HepG2 (cell line): Measurements from ENCODE around the gene HOXA11. TPM values are rescaled to one million over a fixed set of nuclear protein-coding genes. Genes with fewer than 3 reads are reported as not detected.

ENCODE experiments used
- ATAD3A ChIP-seq: sonication (generic); formaldehyde crosslinking; IDR thresholded peaks from 2 replicates; pipeline ENCODE4 v1.4.0; 2020; ENCODE audit warnings: missing genetic modification reagents
- FOSL1 ChIP-seq: sonication (generic); formaldehyde crosslinking; IDR thresholded peaks from 2 replicates; pipeline ENCODE4 v1.9.0; 2021; ENCODE audit warnings: missing genetic modification reagents, borderline replicate concordance
- GATAD1 ChIP-seq: IDR thresholded peaks from 2 replicates; pipeline ENCODE4 v1.6.1; 2016; ENCODE audit warnings: missing genetic modification reagents, missing compliant biosample characterization
- HNRNPUL1 ChIP-seq: fragments of 200-400 bp; formaldehyde crosslinking; IDR thresholded peaks from 2 replicates; pipeline ENCODE4 v1.6.1; 2017; ENCODE audit warnings: low read depth, mild to moderate bottlenecking, low read length, moderate library complexity
- HOXA5 ChIP-seq: sonication (generic); formaldehyde crosslinking; IDR thresholded peaks from 2 replicates; pipeline ENCODE4 v1.4.0; 2020; ENCODE audit warnings: missing genetic modification reagents
- HOXA7 ChIP-seq: sonication (generic); formaldehyde crosslinking; IDR thresholded peaks from 2 replicates; pipeline ENCODE4 v1.8.1; 2022; ENCODE audit warnings: mild to moderate bottlenecking, missing genetic modification reagents, moderate library complexity
- IKZF4 ChIP-seq: sonication (generic); formaldehyde crosslinking; IDR thresholded peaks from 2 replicates; pipeline ENCODE4 v1.5.1; 2020; ENCODE audit warnings: borderline replicate concordance, mild to moderate bottlenecking, low read depth, missing genetic modification reagents; ENCODE audit errors: not compliant biosample characterization
- MEIS1 ChIP-seq: sonication (generic); formaldehyde crosslinking; IDR thresholded peaks from 2 replicates; pipeline ENCODE4 v1.9.0; 2021; ENCODE audit warnings: mild to moderate bottlenecking, missing genetic modification reagents, moderate library complexity, borderline replicate concordance
- TBP ChIP-seq: sonication (generic); formaldehyde crosslinking; IDR thresholded peaks from 2 replicates; pipeline ENCODE4 v1.5.0; 2020; ENCODE audit warnings: missing genetic modification reagents
- ZBTB1 ChIP-seq: sonication (generic); formaldehyde crosslinking; IDR thresholded peaks from 2 replicates; pipeline ENCODE4 v1.4.0; 2020; ENCODE audit warnings: missing genetic modification reagents, borderline replicate concordance
- ZNF10 ChIP-seq: sonication (generic); formaldehyde crosslinking; IDR thresholded peaks from 2 replicates; pipeline ENCODE4 v1.4.0; 2020; ENCODE audit warnings: mild to moderate bottlenecking, low read depth, missing genetic modification reagents, borderline replicate concordance
- ZNF335 ChIP-seq: sonication (generic); formaldehyde crosslinking; IDR thresholded peaks from 2 replicates; pipeline ENCODE4 v1.4.0; 2020; ENCODE audit warnings: missing genetic modification reagents
- ZNF383 ChIP-seq: sonication (generic); formaldehyde crosslinking; IDR thresholded peaks from 2 replicates; pipeline ENCODE4 v1.4.0; 2020; ENCODE audit warnings: missing genetic modification reagents, mild to moderate bottlenecking, borderline replicate concordance
- ZNF441 ChIP-seq: sonication (generic); formaldehyde crosslinking; IDR thresholded peaks from 2 replicates; pipeline ENCODE4 v1.7.0; 2021; ENCODE audit warnings: missing genetic modification reagents, borderline replicate concordance
- ZNF567 ChIP-seq: sonication (generic); formaldehyde crosslinking; IDR thresholded peaks from 2 replicates; pipeline ENCODE4 v1.8.1; 2023; ENCODE audit warnings: mild to moderate bottlenecking, missing genetic modification reagents, borderline replicate concordance
- ZNF709 ChIP-seq: sonication (generic); formaldehyde crosslinking; IDR thresholded peaks from 2 replicates; pipeline ENCODE4 v1.5.0; 2020; ENCODE audit warnings: mild to moderate bottlenecking, missing genetic modification reagents
- polyA plus RNA-seq, 8 experiments: library from polyadenylated mRNA; depleted of rRNA in 3 of 8; stranded (reverse) in 7 of 8; unstranded in 1 of 8; fragments of >200 nt; fragmentation: Illumina TruSeq in 4 of 8; extraction: Trizol in 4 of 8; gene quantifications; 2 replicates each; pipeline versions ENCODE4 v1.2.1 to v1.2.3, GENCODE V29; 2011 to 2016; ENCODE audit warnings: low read depth in 4 of 8, missing spikeins in 1 of 8, mixed read lengths in 1 of 8; ENCODE audit not compliant: insufficient read depth in 1 of 8
- total RNA-seq, 5 experiments: library from RNA; depleted of rRNA; stranded (reverse); fragments of >200 nt; fragmentation: Illumina TruSeq; extraction: Trizol; gene quantifications; 2 replicates each; pipeline ENCODE4 v1.2.3, GENCODE V29; 2016; ENCODE audit warnings: low read depth in 1 of 5
- TF ChIP-seq, protein P1 (sequence below): sonication (generic); formaldehyde crosslinking; IDR thresholded peaks from 2 replicates; pipeline ENCODE4 v1.4.0; 2020; ENCODE audit warnings: mild to moderate bottlenecking, missing genetic modification reagents
- TF ChIP-seq, protein P2 (sequence below): sonication (generic); formaldehyde crosslinking; IDR thresholded peaks from 2 replicates; pipeline ENCODE4 v1.5.1; 2020; ENCODE audit warnings: mild to moderate bottlenecking, missing genetic modification reagents, moderate library complexity
- TF ChIP-seq, protein P3 (sequence below): sonication (generic); formaldehyde crosslinking; IDR thresholded peaks from 2 replicates; pipeline ENCODE4 v1.5.0; 2020; ENCODE audit warnings: mild to moderate bottlenecking, missing genetic modification reagents

Gene HOXA11
- total and polyA plus RNA-seq, 2 of the 13 experiments (the other 11 are each of a cell fraction or from before 2014, with no cell fraction given), result not detected

DNA sequence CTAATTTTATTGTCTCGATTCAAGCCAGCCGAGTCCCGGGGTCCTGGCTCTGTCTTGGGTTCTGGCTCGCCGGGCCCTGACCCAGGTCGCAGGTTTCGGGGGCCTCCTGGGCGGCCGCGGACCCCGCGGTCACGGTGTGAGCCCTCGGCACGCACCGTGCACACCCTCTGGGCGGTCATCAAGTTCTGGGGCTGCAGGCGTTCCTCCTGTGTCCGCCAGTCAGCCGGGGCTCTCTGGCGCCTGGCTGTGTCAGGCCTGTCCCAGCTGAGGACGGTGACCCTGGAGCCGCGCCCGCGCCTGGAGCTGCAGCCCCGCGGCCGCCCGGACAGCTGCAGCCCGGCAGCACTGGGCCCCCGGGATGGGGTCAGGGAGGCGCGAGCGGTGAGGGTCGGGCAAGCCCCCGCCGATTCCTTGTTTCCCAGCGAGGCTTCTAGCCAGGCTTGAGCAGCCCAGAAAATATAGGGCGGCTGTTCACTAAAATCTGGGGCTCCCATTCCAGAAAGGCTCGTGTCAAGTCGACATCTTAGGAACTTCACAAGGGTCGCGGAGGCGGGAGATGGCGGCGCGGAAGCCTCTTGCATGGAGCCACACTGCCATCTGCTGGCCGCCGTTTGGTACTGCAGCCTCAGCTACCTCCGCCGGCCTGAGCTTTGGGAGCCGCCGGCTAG lies 24.4 kb downstream of the HOXA11 start (continued):
- TF ChIP-seq, protein P1, sequence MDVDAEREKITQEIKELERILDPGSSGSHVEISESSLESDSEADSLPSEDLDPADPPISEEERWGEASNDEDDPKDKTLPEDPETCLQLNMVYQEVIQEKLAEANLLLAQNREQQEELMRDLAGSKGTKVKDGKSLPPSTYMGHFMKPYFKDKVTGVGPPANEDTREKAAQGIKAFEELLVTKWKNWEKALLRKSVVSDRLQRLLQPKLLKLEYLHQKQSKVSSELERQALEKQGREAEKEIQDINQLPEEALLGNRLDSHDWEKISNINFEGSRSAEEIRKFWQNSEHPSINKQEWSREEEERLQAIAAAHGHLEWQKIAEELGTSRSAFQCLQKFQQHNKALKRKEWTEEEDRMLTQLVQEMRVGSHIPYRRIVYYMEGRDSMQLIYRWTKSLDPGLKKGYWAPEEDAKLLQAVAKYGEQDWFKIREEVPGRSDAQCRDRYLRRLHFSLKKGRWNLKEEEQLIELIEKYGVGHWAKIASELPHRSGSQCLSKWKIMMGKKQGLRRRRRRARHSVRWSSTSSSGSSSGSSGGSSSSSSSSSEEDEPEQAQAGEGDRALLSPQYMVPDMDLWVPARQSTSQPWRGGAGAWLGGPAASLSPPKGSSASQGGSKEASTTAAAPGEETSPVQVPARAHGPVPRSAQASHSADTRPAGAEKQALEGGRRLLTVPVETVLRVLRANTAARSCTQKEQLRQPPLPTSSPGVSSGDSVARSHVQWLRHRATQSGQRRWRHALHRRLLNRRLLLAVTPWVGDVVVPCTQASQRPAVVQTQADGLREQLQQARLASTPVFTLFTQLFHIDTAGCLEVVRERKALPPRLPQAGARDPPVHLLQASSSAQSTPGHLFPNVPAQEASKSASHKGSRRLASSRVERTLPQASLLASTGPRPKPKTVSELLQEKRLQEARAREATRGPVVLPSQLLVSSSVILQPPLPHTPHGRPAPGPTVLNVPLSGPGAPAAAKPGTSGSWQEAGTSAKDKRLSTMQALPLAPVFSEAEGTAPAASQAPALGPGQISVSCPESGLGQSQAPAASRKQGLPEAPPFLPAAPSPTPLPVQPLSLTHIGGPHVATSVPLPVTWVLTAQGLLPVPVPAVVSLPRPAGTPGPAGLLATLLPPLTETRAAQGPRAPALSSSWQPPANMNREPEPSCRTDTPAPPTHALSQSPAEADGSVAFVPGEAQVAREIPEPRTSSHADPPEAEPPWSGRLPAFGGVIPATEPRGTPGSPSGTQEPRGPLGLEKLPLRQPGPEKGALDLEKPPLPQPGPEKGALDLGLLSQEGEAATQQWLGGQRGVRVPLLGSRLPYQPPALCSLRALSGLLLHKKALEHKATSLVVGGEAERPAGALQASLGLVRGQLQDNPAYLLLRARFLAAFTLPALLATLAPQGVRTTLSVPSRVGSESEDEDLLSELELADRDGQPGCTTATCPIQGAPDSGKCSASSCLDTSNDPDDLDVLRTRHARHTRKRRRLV, result 0 out of 2 replicates have a peak, but pooled peaks have one; percentile 61
- no peak for TF ChIP-seq FOSL1 (CRISPR knock-in tag)
- TF ChIP-seq ZNF709 (CRISPR knock-in tag), result no peak
- TF ChIP-seq MEIS1 (CRISPR knock-in tag), result no peak
- TF ChIP-seq IKZF4 (CRISPR knock-in tag), result no peak
- no peak for TF ChIP-seq GATAD1 (CRISPR knock-in tag)
- no peak for TF ChIP-seq ZNF10 (CRISPR knock-in tag)
- no peak for TF ChIP-seq HNRNPUL1
- no peak for TF ChIP-seq ZNF567 (CRISPR knock-in tag)
- TF ChIP-seq ZNF335 (CRISPR knock-in tag), result no peak
- TF ChIP-seq ZNF383 (CRISPR knock-in tag), result no peak; the same call in 1 of the 2 replicates
- no peak for TF ChIP-seq ZNF441 (CRISPR knock-in tag)
- TF ChIP-seq HOXA5, result no peak
- TF ChIP-seq HOXA7 (CRISPR knock-in tag), result no peak
- no peak for TF ChIP-seq ZBTB1
- TF ChIP-seq ATAD3A, result no peak
- TF ChIP-seq, protein P2, sequence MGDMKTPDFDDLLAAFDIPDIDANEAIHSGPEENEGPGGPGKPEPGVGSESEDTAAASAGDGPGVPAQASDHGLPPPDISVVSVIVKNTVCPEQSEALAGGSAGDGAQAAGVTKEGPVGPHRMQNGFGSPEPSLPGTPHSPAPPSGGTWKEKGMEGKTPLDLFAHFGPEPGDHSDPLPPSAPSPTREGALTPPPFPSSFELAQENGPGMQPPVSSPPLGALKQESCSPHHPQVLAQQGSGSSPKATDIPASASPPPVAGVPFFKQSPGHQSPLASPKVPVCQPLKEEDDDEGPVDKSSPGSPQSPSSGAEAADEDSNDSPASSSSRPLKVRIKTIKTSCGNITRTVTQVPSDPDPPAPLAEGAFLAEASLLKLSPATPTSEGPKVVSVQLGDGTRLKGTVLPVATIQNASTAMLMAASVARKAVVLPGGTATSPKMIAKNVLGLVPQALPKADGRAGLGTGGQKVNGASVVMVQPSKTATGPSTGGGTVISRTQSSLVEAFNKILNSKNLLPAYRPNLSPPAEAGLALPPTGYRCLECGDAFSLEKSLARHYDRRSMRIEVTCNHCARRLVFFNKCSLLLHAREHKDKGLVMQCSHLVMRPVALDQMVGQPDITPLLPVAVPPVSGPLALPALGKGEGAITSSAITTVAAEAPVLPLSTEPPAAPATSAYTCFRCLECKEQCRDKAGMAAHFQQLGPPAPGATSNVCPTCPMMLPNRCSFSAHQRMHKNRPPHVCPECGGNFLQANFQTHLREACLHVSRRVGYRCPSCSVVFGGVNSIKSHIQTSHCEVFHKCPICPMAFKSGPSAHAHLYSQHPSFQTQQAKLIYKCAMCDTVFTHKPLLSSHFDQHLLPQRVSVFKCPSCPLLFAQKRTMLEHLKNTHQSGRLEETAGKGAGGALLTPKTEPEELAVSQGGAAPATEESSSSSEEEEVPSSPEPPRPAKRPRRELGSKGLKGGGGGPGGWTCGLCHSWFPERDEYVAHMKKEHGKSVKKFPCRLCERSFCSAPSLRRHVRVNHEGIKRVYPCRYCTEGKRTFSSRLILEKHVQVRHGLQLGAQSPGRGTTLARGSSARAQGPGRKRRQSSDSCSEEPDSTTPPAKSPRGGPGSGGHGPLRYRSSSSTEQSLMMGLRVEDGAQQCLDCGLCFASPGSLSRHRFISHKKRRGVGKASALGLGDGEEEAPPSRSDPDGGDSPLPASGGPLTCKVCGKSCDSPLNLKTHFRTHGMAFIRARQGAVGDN (CRISPR knock-in tag), result peak; percentile 79
- TF ChIP-seq, protein P3, sequence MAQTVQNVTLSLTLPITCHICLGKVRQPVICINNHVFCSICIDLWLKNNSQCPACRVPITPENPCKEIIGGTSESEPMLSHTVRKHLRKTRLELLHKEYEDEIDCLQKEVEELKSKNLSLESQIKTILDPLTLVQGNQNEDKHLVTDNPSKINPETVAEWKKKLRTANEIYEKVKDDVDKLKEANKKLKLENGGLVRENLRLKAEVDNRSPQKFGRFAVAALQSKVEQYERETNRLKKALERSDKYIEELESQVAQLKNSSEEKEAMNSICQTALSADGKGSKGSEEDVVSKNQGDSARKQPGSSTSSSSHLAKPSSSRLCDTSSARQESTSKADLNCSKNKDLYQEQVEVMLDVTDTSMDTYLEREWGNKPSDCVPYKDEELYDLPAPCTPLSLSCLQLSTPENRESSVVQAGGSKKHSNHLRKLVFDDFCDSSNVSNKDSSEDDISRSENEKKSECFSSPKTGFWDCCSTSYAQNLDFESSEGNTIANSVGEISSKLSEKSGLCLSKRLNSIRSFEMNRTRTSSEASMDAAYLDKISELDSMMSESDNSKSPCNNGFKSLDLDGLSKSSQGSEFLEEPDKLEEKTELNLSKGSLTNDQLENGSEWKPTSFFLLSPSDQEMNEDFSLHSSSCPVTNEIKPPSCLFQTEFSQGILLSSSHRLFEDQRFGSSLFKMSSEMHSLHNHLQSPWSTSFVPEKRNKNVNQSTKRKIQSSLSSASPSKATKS, result no peak
- no peak for TF ChIP-seq TBP
